ENCODE measurements around the gene TRIM63.

The TRIM63 gene

DNA sequence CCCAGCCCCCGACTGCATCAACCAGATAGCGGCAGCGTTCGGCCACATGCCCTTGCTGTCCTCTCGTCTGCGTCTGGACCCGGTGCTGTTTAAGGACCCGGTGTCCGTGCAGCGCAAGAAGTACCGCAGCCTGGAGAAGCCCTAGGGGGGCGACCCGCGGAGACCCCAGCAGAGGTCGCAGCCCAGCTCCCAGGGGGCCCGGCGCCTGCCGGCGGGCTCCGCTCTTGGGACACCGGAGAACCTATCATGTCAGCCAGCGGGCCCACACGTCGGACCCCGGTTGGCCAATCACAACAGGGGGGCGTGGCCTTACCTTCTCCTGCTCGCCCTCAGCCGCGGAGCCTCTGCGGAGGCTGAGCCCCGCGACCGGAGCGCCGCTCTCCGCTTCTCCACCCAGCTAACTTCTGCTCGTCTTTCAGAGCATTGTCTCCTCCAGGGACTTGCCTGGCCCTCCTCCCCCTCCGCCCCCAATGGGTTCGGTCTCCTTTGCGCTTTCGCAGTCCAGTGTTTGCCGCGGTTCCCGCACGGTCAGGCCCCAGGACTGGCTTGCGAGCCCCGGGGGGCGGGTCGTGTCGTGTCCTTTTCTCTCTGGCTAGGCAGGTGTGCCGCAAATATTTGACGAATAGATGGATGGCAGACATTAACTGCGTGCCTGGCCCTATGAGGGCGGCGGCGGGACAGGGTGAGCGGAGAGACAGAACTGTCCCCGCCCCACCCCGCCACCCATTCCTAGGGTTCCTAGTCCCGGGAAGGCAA is 32.0 kb downstream of the TRIM63 start (continued):
- TF ChIP-seq, protein P1, sequence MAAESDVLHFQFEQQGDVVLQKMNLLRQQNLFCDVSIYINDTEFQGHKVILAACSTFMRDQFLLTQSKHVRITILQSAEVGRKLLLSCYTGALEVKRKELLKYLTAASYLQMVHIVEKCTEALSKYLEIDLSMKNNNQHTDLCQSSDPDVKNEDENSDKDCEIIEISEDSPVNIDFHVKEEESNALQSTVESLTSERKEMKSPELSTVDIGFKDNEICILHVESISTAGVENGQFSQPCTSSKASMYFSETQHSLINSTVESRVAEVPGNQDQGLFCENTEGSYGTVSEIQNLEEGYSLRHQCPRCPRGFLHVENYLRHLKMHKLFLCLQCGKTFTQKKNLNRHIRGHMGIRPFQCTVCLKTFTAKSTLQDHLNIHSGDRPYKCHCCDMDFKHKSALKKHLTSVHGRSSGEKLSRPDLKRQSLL (tag by site-specific recombination; IDR thresholded peaks at IDR 0.05): no peak
- TF ChIP-seq GLI4 (tag by site-specific recombination; IDR thresholded peaks at IDR 0.05) (no peak), ZNF274 (IDR thresholded peaks at IDR 0.05; ENCODE audit: low read length) (no peak), ZNF274 (tag by site-specific recombination; IDR thresholded peaks at IDR 0.05; ENCODE audit: borderline replicate concordance) (no peak), ZNF157 (tag by site-specific recombination; IDR thresholded peaks at IDR 0.05) (no peak), ZNF133 (tag by site-specific recombination; IDR thresholded peaks at IDR 0.05) (no peak), HOXD13 (CRISPR knock-in tag; IDR thresholded peaks at IDR 0.05; ENCODE audit: borderline replicate concordance) (no peak), ZNF707 (tag by site-specific recombination; IDR thresholded peaks at IDR 0.05) (no peak), ZNF132 (tag by site-specific recombination; IDR thresholded peaks at IDR 0.05; ENCODE audit: borderline replicate concordance) (no peak), ZFP69B (tag by site-specific recombination; IDR thresholded peaks at IDR 0.05) (peak; percentile 45; the same call in 1 of the 2 replicates), ZNF791 (tag by site-specific recombination; IDR thresholded peaks at IDR 0.05) (no peak), ZNF843 (tag by site-specific recombination; IDR thresholded peaks at IDR 0.05) (no peak), ZNF140 (tag by site-specific recombination; IDR thresholded peaks at IDR 0.05) (no peak), ZNF354C (tag by site-specific recombination; IDR thresholded peaks at IDR 0.05; ENCODE audit: borderline replicate concordance, low read depth) (no peak), SCRT1 (tag by site-specific recombination; IDR thresholded peaks at IDR 0.05; ENCODE audit: borderline replicate concordance) (no peak), ZNF660 (tag by site-specific recombination; IDR thresholded peaks at IDR 0.05) (0 out of 2 replicates have a peak, but pooled peaks have one; percentile 30), ZXDB (tag by site-specific recombination; IDR thresholded peaks at IDR 0.05) (peak; percentile 61; the same call in 1 of the 2 replicates), ZBTB20 (tag by site-specific recombination; IDR thresholded peaks at IDR 0.05) (peak; percentile 77), ZNF19 (tag by site-specific recombination; IDR thresholded peaks at IDR 0.05; ENCODE audit: low read depth) (no peak), ZNF248 (tag by site-specific recombination; IDR thresholded peaks at IDR 0.05) (no peak), ZNF16 (tag by site-specific recombination; IDR thresholded peaks at IDR 0.05; ENCODE audit: low read depth) (no peak), ZSCAN16 (tag by site-specific recombination; IDR thresholded peaks at IDR 0.05) (no peak), SP3 (tag by site-specific recombination; IDR thresholded peaks at IDR 0.05) (no peak; the same call in none of the 2 replicates), ZFHX2 (tag by site-specific recombination; conservative IDR thresholded peaks at IDR 0.05) (no peak; the same call in 1 of the 2 replicates)
- TF ChIP-seq, protein P2, sequence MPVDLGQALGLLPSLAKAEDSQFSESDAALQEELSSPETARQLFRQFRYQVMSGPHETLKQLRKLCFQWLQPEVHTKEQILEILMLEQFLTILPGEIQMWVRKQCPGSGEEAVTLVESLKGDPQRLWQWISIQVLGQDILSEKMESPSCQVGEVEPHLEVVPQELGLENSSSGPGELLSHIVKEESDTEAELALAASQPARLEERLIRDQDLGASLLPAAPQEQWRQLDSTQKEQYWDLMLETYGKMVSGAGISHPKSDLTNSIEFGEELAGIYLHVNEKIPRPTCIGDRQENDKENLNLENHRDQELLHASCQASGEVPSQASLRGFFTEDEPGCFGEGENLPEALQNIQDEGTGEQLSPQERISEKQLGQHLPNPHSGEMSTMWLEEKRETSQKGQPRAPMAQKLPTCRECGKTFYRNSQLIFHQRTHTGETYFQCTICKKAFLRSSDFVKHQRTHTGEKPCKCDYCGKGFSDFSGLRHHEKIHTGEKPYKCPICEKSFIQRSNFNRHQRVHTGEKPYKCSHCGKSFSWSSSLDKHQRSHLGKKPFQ (tag by site-specific recombination; IDR thresholded peaks at IDR 0.05): no peak
- TF ChIP-seq, protein P3, sequence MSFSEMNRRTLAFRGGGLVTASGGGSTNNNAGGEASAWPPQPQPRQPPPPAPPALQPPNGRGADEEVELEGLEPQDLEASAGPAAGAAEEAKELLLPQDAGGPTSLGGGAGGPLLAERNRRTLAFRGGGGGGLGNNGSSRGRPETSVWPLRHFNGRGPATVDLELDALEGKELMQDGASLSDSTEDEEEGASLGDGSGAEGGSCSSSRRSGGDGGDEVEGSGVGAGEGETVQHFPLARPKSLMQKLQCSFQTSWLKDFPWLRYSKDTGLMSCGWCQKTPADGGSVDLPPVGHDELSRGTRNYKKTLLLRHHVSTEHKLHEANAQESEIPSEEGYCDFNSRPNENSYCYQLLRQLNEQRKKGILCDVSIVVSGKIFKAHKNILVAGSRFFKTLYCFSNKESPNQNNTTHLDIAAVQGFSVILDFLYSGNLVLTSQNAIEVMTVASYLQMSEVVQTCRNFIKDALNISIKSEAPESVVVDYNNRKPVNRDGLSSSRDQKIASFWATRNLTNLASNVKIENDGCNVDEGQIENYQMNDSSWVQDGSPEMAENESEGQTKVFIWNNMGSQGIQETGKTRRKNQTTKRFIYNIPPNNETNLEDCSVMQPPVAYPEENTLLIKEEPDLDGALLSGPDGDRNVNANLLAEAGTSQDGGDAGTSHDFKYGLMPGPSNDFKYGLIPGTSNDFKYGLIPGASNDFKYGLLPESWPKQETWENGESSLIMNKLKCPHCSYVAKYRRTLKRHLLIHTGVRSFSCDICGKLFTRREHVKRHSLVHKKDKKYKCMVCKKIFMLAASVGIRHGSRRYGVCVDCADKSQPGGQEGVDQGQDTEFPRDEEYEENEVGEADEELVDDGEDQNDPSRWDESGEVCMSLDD (tag by site-specific recombination; IDR thresholded peaks at IDR 0.05): peak; percentile 60; the same call in 1 of the 2 replicates
- TF ChIP-seq, protein P4, sequence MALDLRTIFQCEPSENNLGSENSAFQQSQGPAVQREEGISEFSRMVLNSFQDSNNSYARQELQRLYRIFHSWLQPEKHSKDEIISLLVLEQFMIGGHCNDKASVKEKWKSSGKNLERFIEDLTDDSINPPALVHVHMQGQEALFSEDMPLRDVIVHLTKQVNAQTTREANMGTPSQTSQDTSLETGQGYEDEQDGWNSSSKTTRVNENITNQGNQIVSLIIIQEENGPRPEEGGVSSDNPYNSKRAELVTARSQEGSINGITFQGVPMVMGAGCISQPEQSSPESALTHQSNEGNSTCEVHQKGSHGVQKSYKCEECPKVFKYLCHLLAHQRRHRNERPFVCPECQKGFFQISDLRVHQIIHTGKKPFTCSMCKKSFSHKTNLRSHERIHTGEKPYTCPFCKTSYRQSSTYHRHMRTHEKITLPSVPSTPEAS (tag by site-specific recombination; IDR thresholded peaks at IDR 0.05): no peak
- TF ChIP-seq, protein P5, sequence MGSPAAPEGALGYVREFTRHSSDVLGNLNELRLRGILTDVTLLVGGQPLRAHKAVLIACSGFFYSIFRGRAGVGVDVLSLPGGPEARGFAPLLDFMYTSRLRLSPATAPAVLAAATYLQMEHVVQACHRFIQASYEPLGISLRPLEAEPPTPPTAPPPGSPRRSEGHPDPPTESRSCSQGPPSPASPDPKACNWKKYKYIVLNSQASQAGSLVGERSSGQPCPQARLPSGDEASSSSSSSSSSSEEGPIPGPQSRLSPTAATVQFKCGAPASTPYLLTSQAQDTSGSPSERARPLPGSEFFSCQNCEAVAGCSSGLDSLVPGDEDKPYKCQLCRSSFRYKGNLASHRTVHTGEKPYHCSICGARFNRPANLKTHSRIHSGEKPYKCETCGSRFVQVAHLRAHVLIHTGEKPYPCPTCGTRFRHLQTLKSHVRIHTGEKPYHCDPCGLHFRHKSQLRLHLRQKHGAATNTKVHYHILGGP (tag by site-specific recombination; IDR thresholded peaks at IDR 0.05): no peak
- TF ChIP-seq, protein P6, sequence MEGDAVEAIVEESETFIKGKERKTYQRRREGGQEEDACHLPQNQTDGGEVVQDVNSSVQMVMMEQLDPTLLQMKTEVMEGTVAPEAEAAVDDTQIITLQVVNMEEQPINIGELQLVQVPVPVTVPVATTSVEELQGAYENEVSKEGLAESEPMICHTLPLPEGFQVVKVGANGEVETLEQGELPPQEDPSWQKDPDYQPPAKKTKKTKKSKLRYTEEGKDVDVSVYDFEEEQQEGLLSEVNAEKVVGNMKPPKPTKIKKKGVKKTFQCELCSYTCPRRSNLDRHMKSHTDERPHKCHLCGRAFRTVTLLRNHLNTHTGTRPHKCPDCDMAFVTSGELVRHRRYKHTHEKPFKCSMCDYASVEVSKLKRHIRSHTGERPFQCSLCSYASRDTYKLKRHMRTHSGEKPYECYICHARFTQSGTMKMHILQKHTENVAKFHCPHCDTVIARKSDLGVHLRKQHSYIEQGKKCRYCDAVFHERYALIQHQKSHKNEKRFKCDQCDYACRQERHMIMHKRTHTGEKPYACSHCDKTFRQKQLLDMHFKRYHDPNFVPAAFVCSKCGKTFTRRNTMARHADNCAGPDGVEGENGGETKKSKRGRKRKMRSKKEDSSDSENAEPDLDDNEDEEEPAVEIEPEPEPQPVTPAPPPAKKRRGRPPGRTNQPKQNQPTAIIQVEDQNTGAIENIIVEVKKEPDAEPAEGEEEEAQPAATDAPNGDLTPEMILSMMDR (tag by site-specific recombination; IDR thresholded peaks at IDR 0.05): peak; percentile 77; the same call in 1 of the 2 replicates
- TF ChIP-seq, protein P7, sequence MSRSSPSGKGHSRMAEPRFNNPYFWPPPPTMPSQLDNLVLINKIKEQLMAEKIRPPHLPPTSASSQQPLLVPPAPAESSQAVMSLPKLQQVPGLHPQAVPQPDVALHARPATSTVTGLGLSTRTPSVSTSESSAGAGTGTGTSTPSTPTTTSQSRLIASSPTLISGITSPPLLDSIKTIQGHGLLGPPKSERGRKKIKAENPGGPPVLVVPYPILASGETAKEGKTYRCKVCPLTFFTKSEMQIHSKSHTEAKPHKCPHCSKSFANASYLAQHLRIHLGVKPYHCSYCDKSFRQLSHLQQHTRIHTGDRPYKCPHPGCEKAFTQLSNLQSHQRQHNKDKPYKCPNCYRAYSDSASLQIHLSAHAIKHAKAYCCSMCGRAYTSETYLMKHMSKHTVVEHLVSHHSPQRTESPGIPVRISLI (tag by site-specific recombination; IDR thresholded peaks at IDR 0.05): no peak
